Neural cell (in vitro differentiated cells): ENCODE measurements around the gene MAGI2.

Experiments used
- EP300 ChIP-seq: fragments of 450-650 bp; conservative IDR thresholded peaks from 2 replicates; pipeline ENCODE4 v1.6.1; 2014; ENCODE audit warnings: antibody characterized with exemption, mild to moderate bottlenecking, moderate library complexity; ENCODE audit not compliant: poor library complexity, severe bottlenecking
- EZH2 ChIP-seq: fragments of 200-600, 300-800 bp; shearing (Covaris generic), sonication (generic); IDR thresholded peaks from 2 replicates; pipeline ENCODE4 v1.6.1; 2014; ENCODE audit warnings: antibody characterized with exemption, low read length, borderline replicate concordance, mild to moderate bottlenecking; ENCODE audit not compliant: insufficient read depth, poor library complexity, severe bottlenecking
- MXI1 ChIP-seq: fragments of 450-650 bp; conservative IDR thresholded peaks from 2 replicates; pipeline ENCODE4 v1.6.1; 2014; ENCODE audit warnings: antibody characterized with exemption, mild to moderate bottlenecking; ENCODE audit not compliant: poor library complexity, severe bottlenecking
- POLR2AphosphoS5 ChIP-seq: IDR thresholded peaks from 2 replicates; pipeline ENCODE4 v1.6.1; 2012
- SMC3 ChIP-seq: fragments of 450-650 bp; conservative IDR thresholded peaks from 2 replicates; pipeline ENCODE4 v1.6.1; 2014; ENCODE audit warnings: antibody characterized with exemption, mild to moderate bottlenecking, moderate library complexity; ENCODE audit not compliant: poor library complexity
- TF ChIP-seq, protein P1 (sequence below): fragments of 450-650 bp; IDR thresholded peaks from 2 replicates; pipeline ENCODE4 v1.5.1; 2014; ENCODE audit warnings: antibody characterized with exemption, mild to moderate bottlenecking, moderate library complexity; ENCODE audit not compliant: poor library complexity, severe bottlenecking
- TF ChIP-seq, protein P2 (sequence below): IDR thresholded peaks from 2 replicates; pipeline ENCODE4 v1.6.1; 2012; ENCODE audit warnings: borderline replicate concordance

GRCh38 chr7:78636727-78637126 lies 816.7 kb downstream of the MAGI2 start:
- TF ChIP-seq, protein P1, sequence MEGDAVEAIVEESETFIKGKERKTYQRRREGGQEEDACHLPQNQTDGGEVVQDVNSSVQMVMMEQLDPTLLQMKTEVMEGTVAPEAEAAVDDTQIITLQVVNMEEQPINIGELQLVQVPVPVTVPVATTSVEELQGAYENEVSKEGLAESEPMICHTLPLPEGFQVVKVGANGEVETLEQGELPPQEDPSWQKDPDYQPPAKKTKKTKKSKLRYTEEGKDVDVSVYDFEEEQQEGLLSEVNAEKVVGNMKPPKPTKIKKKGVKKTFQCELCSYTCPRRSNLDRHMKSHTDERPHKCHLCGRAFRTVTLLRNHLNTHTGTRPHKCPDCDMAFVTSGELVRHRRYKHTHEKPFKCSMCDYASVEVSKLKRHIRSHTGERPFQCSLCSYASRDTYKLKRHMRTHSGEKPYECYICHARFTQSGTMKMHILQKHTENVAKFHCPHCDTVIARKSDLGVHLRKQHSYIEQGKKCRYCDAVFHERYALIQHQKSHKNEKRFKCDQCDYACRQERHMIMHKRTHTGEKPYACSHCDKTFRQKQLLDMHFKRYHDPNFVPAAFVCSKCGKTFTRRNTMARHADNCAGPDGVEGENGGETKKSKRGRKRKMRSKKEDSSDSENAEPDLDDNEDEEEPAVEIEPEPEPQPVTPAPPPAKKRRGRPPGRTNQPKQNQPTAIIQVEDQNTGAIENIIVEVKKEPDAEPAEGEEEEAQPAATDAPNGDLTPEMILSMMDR, result no peak
- TF ChIP-seq EZH2 (no peak), SMC3 (no peak), EP300 (no peak), POLR2AphosphoS5 (no peak), MXI1 (no peak)
- TF ChIP-seq, protein P2, sequence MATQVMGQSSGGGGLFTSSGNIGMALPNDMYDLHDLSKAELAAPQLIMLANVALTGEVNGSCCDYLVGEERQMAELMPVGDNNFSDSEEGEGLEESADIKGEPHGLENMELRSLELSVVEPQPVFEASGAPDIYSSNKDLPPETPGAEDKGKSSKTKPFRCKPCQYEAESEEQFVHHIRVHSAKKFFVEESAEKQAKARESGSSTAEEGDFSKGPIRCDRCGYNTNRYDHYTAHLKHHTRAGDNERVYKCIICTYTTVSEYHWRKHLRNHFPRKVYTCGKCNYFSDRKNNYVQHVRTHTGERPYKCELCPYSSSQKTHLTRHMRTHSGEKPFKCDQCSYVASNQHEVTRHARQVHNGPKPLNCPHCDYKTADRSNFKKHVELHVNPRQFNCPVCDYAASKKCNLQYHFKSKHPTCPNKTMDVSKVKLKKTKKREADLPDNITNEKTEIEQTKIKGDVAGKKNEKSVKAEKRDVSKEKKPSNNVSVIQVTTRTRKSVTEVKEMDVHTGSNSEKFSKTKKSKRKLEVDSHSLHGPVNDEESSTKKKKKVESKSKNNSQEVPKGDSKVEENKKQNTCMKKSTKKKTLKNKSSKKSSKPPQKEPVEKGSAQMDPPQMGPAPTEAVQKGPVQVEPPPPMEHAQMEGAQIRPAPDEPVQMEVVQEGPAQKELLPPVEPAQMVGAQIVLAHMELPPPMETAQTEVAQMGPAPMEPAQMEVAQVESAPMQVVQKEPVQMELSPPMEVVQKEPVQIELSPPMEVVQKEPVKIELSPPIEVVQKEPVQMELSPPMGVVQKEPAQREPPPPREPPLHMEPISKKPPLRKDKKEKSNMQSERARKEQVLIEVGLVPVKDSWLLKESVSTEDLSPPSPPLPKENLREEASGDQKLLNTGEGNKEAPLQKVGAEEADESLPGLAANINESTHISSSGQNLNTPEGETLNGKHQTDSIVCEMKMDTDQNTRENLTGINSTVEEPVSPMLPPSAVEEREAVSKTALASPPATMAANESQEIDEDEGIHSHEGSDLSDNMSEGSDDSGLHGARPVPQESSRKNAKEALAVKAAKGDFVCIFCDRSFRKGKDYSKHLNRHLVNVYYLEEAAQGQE, result no peak
